Tibial nerve (tissue), 4 donors: Measurements from ENCODE around the gene COL25A1.

Source experiments
- EP300 ChIP-seq, 2 donors: sonication (generic); formaldehyde crosslinking; IDR thresholded peaks; one replicate each; pipeline ENCODE4 v1.6.1; 2017; ENCODE audit warnings: antibody characterized with exemption in 2 of 2, mild to moderate bottlenecking in 1 of 2
- POLR2A ChIP-seq, 2 donors: fragments of 450-650 bp; IDR thresholded peaks; one replicate each; pipeline ENCODE4 v1.6.1; 2017; ENCODE audit warnings: antibody characterized with exemption in 2 of 2, mild to moderate bottlenecking in 2 of 2, moderate library complexity in 2 of 2
- TF ChIP-seq, protein P1 (sequence below), 5 experiments: fragments of 200-600 bp in 3 of 5; fragments of 450-650 bp in 2 of 5; sonication (generic) in 3 of 5; IDR thresholded peaks; one replicate each; pipeline ENCODE4 v1.5.1; 2016 to 2019; ENCODE audit warnings: antibody characterized with exemption in 5 of 5, mild to moderate bottlenecking in 3 of 5, moderate library complexity in 2 of 5

DNA sequence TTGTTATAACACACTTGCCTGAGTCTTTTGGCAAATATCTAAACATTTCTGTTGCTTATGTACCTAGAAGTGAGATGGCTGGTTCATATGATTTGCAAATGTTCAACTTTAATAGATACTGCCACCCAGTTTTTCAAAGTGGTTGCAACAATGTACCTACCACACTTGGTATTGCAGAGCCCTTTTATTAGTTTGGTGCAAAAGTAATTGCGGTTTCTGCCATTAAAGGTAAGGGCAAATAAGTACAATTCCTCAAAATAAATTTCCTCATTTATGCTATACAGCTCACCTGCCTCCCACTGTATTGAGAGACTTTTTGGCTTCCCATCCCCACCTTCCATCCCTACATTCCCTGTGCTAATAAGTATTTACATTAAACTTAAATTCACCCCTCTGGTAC lies 47.7 kb upstream of the COL25A1 start:
- TF ChIP-seq, protein P1, sequence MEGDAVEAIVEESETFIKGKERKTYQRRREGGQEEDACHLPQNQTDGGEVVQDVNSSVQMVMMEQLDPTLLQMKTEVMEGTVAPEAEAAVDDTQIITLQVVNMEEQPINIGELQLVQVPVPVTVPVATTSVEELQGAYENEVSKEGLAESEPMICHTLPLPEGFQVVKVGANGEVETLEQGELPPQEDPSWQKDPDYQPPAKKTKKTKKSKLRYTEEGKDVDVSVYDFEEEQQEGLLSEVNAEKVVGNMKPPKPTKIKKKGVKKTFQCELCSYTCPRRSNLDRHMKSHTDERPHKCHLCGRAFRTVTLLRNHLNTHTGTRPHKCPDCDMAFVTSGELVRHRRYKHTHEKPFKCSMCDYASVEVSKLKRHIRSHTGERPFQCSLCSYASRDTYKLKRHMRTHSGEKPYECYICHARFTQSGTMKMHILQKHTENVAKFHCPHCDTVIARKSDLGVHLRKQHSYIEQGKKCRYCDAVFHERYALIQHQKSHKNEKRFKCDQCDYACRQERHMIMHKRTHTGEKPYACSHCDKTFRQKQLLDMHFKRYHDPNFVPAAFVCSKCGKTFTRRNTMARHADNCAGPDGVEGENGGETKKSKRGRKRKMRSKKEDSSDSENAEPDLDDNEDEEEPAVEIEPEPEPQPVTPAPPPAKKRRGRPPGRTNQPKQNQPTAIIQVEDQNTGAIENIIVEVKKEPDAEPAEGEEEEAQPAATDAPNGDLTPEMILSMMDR (IDR thresholded peaks at IDR 0.05): no peak
- TF ChIP-seq POLR2A (IDR thresholded peaks at IDR 0.05): no peak
- TF ChIP-seq EP300 (IDR thresholded peaks at IDR 0.05): no peak
